Body of pancreas (tissue), 4 donors: Measurements from ENCODE around the gene SLC22A4.

Source experiments
- CTCF ChIP-seq, 7 experiments: fragments of 450-650 bp in 4 of 7; fragments of 200-600 bp in 3 of 7; sonication (generic) in 3 of 7; IDR thresholded peaks; one replicate each; pipeline ENCODE4 v1.5.1; 2016 to 2019; ENCODE audit warnings: antibody characterized with exemption in 7 of 7
- POLR2A ChIP-seq, 3 donors: fragments of 450-650 bp; IDR thresholded peaks; one replicate each; pipeline ENCODE4 v1.6.1; 2016; ENCODE audit warnings: antibody characterized with exemption in 3 of 3, mild to moderate bottlenecking in 2 of 3

GRCh38 chr5:132389585-132390286 lies 95.5 kb downstream of the SLC22A4 start:
- TF ChIP-seq CTCF (IDR thresholded peaks at IDR 0.05) (no peak), POLR2A (IDR thresholded peaks at IDR 0.05) (no peak)
